Skeletal muscle cell (primary cell): ENCODE results near the gene MYL12B.
"Not testable (repeated sequence)": the region's sequence is repeated elsewhere in the genome, so short reads cannot be mapped to it uniquely, and the experiment has no call there.

Source experiments
- DNase-seq: peaks from one replicate; pipeline ENCODE4 v3.0.0-alpha.2; 2010; ENCODE audit warnings: low read depth
- H3K4me3 ChIP-seq: 2 replicates; pipeline ENCODE4 v1.5.1; 2011; ENCODE audit warnings: low read depth, mild to moderate bottlenecking, control low read depth, low read length, moderate library complexity

Gene MYL12B

GRCh38 chr18:3283908-3284307 lies 22.0 kb downstream of the MYL12B start:
- H3K4me3 ChIP-seq: no peak overlapping the region
- DNase-seq: no peak

GRCh38 chr18:3284501-3284900 lies 22.6 kb downstream of the MYL12B start:
- H3K4me3 ChIP-seq: no peak overlapping the region
- no peak for DNase-seq

GRCh38 chr18:3286159-3286558 lies 24.2 kb downstream of the MYL12B start:
- no peak for DNase-seq
- no peak overlapping the region for H3K4me3 ChIP-seq

- no peak for DNase-seq
- H3K4me3 ChIP-seq: no peak overlapping the region
These were observed 31.4 kb downstream of the MYL12B start for GRCh38 chr18:3293196-3293951.

- no peak overlapping the region for H3K4me3 ChIP-seq
- peak; percentile 65 for DNase-seq
These were observed 32.6 kb downstream of the MYL12B start for GRCh38 chr18:3294435-3295080.

- peak; percentile 70 for DNase-seq
- peak overlapping the region; percentile 51 for H3K4me3 ChIP-seq
These were observed 35.4 kb downstream of the MYL12B start for GRCh38 chr18:3297025-3297984.

GRCh38 chr18:3304832-3305231 lies 42.9 kb downstream of the MYL12B start:
- DNase-seq: no peak
- H3K4me3 ChIP-seq: no peak overlapping the region

GRCh38 chr18:3305354-3305762 lies 43.4 kb downstream of the MYL12B start:
- peak; percentile 98 for DNase-seq
- no peak overlapping the region for H3K4me3 ChIP-seq

- DNase-seq: peak; percentile 93
- no peak overlapping the region for H3K4me3 ChIP-seq
These were observed 44.0 kb downstream of the MYL12B start for GRCh38 chr18:3305933-3306332.

- no peak for DNase-seq
- no peak overlapping the region for H3K4me3 ChIP-seq
These were observed 44.5 kb downstream of the MYL12B start for GRCh38 chr18:3306391-3306790.

- DNase-seq: no peak
- no peak overlapping the region for H3K4me3 ChIP-seq
These were observed 51.8 kb downstream of the MYL12B start for GRCh38 chr18:3313685-3314084.

GRCh38 chr18:3315344-3315743 lies 53.4 kb downstream of the MYL12B start:
- H3K4me3 ChIP-seq, DNase-seq: not testable (repeated sequence)

- DNase-seq: no peak
- H3K4me3 ChIP-seq: no peak overlapping the region
These were observed 57.5 kb downstream of the MYL12B start for GRCh38 chr18:3319399-3319798.

GRCh38 chr18:3319894-3320454 lies 58.0 kb downstream of the MYL12B start:
- H3K4me3 ChIP-seq: no peak overlapping the region
- DNase-seq: no peak

GRCh38 chr18:3321133-3321812 lies 59.3 kb downstream of the MYL12B start:
- no peak overlapping the region for H3K4me3 ChIP-seq
- peak; percentile 94 for DNase-seq

GRCh38 chr18:3323900-3324299 lies 62.0 kb downstream of the MYL12B start:
- no peak overlapping the region for H3K4me3 ChIP-seq
- no peak for DNase-seq
